SJCRH30 (cell line): ENCODE results near the gene ZNF592. TPM values are rescaled to one million over a fixed set of nuclear protein-coding genes. Genes with fewer than 3 reads are reported as not detected.

Experiments used
- DNase-seq, 2 experiments: peaks; one replicate each; pipeline ENCODE4 v3.0.0-alpha.2; 2015 to 2020
- H3K27ac ChIP-seq: fragments of 250-450 bp; sonication (Bioruptor Pico); 2 replicates; pipeline ENCODE4 v1.5.1; 2020; ENCODE audit warnings: mild to moderate bottlenecking, moderate library complexity
- H3K27me3 ChIP-seq: fragments of 250-450 bp; sonication (Bioruptor Pico); 2 replicates; pipeline ENCODE4 v1.5.1; 2020; ENCODE audit warnings: mild to moderate bottlenecking, moderate library complexity
- H3K36me3 ChIP-seq: fragments of 250-450 bp; sonication (Bioruptor Pico); 2 replicates; pipeline ENCODE4 v1.5.1; 2020; ENCODE audit warnings: mild to moderate bottlenecking, moderate library complexity
- H3K4me1 ChIP-seq: fragments of 250-450 bp; sonication (Bioruptor Pico); 2 replicates; pipeline ENCODE4 v1.5.1; 2020; ENCODE audit warnings: mild to moderate bottlenecking, moderate library complexity
- H3K4me3 ChIP-seq: fragments of 250-450 bp; sonication (Bioruptor Pico); 2 replicates; pipeline ENCODE4 v1.5.1; 2020; ENCODE audit warnings: mild to moderate bottlenecking, moderate library complexity
- H3K9me3 ChIP-seq: fragments of 250-450 bp; sonication (Bioruptor Pico); replicated peaks from 2 replicates; pipeline ENCODE4 v1.5.1; 2020; ENCODE audit warnings: mild to moderate bottlenecking, moderate library complexity
- total RNA-seq: library from RNA; depleted of rRNA; stranded (reverse); fragments of >200 nt; shearing (Covaris generic); gene quantifications from 2 replicates; pipeline ENCODE4 v1.2.3, GENCODE V29; 2014

Gene ZNF592
- total RNA-seq, 1 experiment from 2014 or later: 12.6 TPM

DNA sequence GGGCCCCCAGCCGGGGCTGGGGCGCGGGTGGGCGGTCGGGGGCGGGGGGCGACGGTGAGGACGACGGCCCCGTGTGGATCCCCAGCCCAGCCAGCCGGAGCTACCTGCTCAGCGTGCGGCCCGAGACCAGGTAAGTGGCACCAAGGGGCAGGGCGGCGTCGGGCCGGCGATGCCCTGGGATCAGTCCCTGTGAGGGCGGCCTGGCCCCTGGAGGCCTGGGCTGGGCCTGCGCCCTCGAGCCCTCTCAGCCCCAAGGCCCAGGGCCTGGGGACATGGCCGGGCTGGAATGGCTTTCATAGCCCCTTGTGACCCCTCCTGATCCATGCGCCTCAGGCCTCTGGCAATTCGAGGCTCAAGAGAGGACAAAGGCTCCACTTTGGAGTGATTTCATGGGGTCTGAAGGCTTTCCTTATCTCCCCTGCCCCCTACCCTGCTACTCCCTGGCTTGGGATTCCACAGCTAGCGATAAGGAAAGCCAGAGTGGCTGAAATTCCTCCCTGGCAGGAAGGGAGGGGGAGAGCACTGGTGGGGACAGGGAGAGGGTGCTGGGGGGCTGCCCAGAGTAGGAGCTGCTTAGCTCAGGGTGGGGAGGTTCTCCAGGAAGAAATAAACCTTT is 69.2 kb downstream of the ZNF592 start:
- Histone ChIP-seq H3K9me3 (no peaks in the 10 kb centered on the region), H3K27ac (peak overlapping the region; percentile 86), H3K4me3 (peak overlapping the region; percentile 88), H3K27me3 (no peaks in the 10 kb centered on the region), H3K36me3 (peaks cover 5% of the 10 kb centered on the region), H3K4me1 (peaks cover 18% of the 10 kb centered on the region)
- peak; percentile 21 to 45 for DNase-seq

DNA sequence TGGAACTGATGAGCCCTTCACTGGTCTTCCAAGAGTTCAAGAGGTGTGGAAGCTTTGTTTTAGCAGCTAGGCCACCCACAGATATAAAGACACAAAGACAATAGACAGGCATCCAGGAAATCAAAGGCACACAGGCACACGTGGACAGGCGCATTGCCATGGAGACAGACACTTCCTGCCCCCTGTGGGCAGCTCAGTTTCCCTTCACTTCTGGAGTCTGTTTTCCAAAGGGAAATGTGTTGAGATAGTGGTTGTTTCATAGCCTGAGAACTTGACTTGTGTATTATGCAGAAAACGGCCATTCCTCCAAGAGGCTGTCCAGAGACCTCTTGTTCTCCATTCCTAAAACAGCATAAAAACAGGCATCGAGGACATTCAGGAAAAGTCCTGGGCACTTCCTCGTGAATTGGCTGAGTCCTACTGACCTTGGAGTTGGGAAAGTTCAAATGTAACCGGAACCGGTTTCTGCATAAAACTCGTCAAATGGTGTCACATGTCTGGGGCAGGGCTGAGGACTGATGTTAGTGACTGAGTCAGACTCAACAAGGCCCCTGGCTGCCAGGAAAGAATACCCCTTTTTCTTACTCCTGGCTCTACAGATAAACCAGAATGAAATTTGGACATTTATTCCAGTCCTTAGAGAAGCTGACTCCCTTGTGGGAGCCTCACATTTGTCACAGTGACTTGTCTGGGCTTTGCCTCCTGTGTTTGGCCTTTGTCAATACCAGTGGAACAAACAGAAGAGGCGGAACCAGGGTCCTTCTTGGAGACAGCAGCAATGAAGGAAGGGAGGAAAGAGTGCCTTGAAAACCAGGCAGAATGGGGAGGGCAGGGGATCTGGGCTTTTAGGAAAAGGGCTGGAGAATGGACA is 70.1 kb downstream of the ZNF592 start:
- H3K9me3 ChIP-seq: no peaks in the 10 kb centered on the region
- H3K4me1 ChIP-seq: peaks cover 27% of the 10 kb centered on the region
- DNase-seq: peak; percentile 44 to 66
- H3K36me3 ChIP-seq: peaks cover 7% of the 10 kb centered on the region
- peak overlapping the region; percentile 88 for H3K4me3 ChIP-seq
- H3K27me3 ChIP-seq: no peaks in the 10 kb centered on the region
- peak overlapping the region; percentile 86 for H3K27ac ChIP-seq

DNA sequence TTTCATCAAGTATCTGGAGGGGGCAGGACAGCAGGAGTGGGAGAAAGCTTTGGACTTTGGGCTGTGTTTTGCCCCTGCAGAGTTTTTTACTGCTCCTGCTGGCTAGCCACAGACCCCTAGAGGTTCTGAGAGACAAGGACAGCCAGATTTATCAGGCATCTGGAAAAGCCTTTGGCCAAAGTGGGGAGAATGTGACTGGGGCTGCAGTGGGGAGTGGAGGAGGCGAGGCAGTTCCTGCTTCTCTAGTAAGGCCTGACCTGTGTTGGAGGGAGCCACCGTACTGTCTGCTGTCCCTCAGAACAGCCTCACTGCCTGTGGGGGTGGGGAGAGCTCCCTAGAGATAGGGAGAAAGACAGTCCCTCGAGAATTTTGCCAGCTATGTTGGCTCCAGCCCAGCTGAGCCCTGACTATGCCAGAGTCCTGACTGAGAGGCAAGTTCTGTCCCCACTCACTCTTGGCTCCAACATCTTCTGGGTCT is 70.9 kb downstream of the ZNF592 start:
- Histone ChIP-seq H3K4me1 (peaks cover 29% of the 10 kb centered on the region), H3K9me3 (no peaks in the 10 kb centered on the region), H3K27me3 (no peaks in the 10 kb centered on the region), H3K4me3 (peak overlapping the region; percentile 88), H3K36me3 (peaks cover 9% of the 10 kb centered on the region), H3K27ac (no peak overlapping the region; the same call in 1 of the 2 replicates)
- DNase-seq: no peak

DNA sequence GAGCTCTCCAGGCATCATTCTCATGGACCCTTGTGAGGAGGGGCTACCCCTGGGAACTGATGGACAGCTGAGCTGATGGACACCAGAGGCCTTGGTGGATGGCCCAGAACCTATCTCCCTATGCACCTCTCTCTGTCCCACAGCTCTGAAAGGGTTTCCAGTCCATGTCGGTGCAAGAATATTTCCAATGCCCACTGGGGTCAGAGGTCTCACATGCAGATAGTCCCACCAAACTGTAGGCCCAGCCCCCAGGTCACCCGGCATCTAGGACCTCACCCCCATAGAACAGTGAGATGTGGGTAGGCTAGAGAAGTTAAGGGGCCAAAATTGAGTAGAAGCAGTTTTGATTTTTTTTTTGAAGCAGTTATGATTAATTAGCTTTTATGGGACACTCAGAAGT is 71.4 kb downstream of the ZNF592 start:
- no peaks in the 10 kb centered on the region for H3K9me3 ChIP-seq
- H3K27me3 ChIP-seq: no peaks in the 10 kb centered on the region
- H3K4me3 ChIP-seq: no peak overlapping the region
- peaks cover 9% of the 10 kb centered on the region for H3K36me3 ChIP-seq
- no peak overlapping the region for H3K27ac ChIP-seq
- no peak for DNase-seq
- H3K4me1 ChIP-seq: peaks cover 29% of the 10 kb centered on the region

DNA sequence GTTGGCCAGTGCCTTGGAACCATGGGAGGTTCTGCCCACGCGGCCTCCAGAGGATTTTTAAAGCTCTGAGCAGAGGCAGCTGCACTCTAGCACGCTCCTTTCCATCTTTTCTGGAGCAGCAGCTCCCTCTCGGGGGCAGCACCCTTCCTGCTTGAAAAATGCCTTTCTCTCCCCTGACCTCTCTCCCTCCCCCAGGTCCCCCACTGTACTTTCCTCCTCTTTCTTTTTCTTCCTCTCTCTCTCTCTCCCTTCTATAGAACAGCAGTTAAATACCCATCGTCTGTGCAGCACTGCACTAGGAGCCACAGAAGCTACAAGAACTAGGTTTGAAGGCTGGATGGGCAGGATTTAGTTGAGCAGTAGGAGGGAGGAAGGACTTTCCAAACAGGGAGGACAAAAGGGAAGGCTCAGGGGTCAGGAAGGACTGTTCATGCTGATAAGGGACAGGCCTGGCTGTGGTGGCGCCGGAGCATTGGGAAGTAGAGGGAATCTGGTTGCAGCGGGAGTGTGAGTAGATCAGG is 73.2 kb downstream of the ZNF592 start:
- Histone ChIP-seq H3K36me3 (peaks cover 14% of the 10 kb centered on the region), H3K27me3 (no peaks in the 10 kb centered on the region), H3K4me3 (no peak overlapping the region), H3K4me1 (peaks cover 29% of the 10 kb centered on the region), H3K27ac (no peak overlapping the region), H3K9me3 (no peaks in the 10 kb centered on the region)
- no peak for DNase-seq

DNA sequence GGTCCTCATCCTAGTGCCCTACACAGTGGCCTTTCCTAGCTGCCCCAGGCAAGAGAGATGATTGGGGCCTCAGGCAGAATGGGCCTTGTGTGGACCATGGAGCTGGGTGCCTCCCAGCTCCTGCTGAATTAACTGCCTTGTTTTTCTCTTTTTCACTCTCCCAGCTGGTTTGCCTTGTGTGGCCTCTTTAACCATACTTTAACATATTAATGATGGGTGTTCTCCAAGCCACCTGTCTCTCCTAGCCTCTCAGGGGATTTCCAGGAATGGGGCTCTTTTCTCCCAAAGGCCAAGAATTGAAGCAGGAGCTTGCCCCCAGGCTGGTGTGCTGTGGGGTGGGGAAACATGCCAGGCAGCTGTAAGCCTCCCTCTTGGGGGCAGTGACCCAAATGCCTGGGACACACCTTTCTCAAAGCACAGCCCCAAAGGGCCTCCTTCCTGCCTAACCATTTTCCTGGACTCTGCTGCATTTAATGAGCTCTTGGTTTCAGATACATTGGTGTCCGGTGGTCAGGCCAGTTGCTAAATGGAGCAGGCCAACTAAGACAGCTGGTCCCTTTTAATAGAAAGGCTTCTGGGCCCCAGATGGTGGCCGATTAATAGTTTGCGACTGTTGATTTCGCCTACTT is 74.4 kb downstream of the ZNF592 start:
- peak; percentile 78 to 86 for DNase-seq
- no peaks in the 10 kb centered on the region for H3K9me3 ChIP-seq
- H3K36me3 ChIP-seq: peaks cover 14% of the 10 kb centered on the region
- peak overlapping the region; percentile 27 for H3K27ac ChIP-seq
- no peaks in the 10 kb centered on the region for H3K27me3 ChIP-seq
- H3K4me1 ChIP-seq: peaks cover 29% of the 10 kb centered on the region
- no peak overlapping the region for H3K4me3 ChIP-seq

DNA sequence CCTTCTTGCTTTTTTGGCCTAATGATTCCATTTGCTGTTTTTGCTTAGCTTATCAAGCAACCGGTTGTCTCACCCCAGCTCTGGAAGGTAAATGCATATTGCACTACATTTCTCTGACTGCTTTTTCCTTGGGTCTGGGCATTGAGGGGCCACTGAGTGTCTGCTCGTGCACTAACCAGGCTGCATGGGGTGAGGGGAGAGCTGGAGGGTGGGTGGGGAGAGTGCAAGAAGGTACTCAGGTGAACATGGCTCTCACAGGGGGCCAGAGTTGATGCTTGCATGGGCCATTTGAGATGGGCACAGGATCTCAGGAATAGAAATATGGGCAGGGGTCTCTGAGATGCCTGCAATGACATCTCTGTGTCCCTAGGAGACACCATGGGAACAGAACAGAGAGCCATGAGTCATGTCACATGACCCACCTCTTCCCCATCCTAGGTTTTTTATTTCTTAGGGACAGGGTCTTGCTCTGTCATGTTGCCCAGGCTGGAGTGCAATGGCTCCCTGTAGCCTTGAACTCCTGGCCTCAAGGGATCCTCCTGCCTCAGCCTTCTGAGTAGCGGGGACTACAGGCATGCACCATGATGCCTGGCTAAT is 75.0 kb downstream of the ZNF592 start:
- peaks cover 14% of the 10 kb centered on the region for H3K36me3 ChIP-seq
- no peaks in the 10 kb centered on the region for H3K27me3 ChIP-seq
- no peaks in the 10 kb centered on the region for H3K9me3 ChIP-seq
- H3K27ac ChIP-seq: peak overlapping the region; percentile 27
- no peak for DNase-seq
- H3K4me1 ChIP-seq: peaks cover 29% of the 10 kb centered on the region
- no peak overlapping the region for H3K4me3 ChIP-seq

DNA sequence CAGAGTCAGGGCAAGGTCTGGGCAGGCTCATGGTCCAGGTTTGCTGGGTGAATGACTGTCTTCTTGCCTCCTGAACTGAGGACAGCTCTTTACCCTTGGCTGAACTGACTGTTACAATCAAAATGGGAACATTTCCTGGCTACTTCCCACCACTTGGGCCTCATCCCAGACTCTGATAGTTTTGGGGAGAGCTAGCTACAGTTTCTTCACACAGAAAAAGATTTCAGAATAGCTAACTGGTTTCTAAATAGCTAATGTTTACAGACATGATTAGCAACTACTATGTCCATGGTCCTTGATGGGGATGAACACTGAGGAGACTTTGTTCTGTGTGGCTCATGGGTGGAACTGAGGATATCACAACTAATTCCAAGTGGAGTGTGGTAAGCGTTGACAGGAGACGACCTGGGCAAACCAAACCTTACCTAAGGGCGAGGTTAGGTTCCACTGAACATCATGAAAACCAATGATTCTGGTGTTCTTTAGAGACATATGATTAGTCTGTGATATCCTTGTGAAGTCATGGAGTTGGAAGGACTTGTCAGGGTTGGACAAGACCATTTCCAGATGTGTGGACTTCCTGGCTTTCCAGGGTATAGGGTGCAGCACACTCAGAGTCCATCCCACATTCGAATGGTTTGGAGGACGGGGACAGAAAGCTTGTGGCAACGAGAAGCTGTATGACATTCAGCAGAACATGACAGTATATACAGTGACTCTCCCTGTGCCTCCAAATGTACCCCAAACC is 76.0 kb downstream of the ZNF592 start:
- peaks cover 22% of the 10 kb centered on the region for H3K4me1 ChIP-seq
- H3K9me3 ChIP-seq: no peaks in the 10 kb centered on the region
- H3K4me3 ChIP-seq: no peak overlapping the region
- no peak for DNase-seq
- H3K27me3 ChIP-seq: no peaks in the 10 kb centered on the region
- peaks cover 14% of the 10 kb centered on the region for H3K36me3 ChIP-seq
- no peak overlapping the region for H3K27ac ChIP-seq

DNA sequence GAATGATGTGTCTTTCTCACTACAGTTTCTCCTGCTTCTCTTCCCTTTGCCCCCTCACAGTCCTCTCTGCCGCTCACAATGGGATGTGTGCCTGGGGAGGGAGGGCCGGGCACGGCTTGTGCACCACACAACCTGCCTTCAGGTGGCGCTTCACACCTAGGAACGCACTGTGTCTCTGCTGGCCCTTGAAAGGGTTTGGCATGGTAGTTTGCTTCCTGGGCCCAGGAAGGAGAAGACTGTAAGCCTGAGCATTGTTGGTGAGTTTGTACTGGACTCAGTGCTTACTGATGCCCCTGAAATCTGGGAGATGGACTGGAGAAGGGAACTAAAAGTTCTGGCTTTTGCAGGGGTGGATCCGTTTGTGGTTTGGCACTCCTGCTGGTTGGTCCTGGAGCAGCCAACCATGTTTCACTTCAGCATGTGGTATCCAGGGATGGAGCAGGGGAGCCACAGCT is 78.0 kb downstream of the ZNF592 start:
- H3K27ac ChIP-seq: no peak overlapping the region
- H3K4me1 ChIP-seq: peaks cover 22% of the 10 kb centered on the region
- DNase-seq: no peak
- no peaks in the 10 kb centered on the region for H3K9me3 ChIP-seq
- H3K36me3 ChIP-seq: peaks cover 13% of the 10 kb centered on the region
- H3K27me3 ChIP-seq: no peaks in the 10 kb centered on the region
- H3K4me3 ChIP-seq: no peak overlapping the region

DNA sequence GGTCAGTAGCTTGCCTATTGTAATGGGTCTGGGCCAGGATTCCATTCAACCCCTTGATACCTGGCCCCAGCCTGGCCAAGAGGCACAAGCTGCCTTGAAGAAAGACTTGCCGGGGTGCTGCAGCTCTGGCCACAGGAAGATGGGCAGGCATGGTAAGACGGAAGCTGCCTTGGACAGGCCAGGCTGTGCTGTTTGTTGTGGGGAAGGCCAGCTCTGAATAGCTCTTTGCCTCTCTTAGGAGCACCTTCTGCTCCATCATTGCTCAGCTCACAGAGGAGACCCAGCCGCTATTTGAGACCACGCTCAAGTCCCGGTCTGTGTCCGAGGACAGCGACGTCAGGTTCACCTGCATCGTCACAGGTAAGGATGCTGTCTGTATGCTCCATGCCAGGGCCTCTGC is 78.9 kb downstream of the ZNF592 start:
- no peaks in the 10 kb centered on the region for H3K27me3 ChIP-seq
- peaks cover 15% of the 10 kb centered on the region for H3K4me1 ChIP-seq
- H3K4me3 ChIP-seq: no peak overlapping the region
- H3K9me3 ChIP-seq: no peaks in the 10 kb centered on the region
- peaks cover 19% of the 10 kb centered on the region for H3K36me3 ChIP-seq
- no peak overlapping the region for H3K27ac ChIP-seq
- no peak for DNase-seq

DNA sequence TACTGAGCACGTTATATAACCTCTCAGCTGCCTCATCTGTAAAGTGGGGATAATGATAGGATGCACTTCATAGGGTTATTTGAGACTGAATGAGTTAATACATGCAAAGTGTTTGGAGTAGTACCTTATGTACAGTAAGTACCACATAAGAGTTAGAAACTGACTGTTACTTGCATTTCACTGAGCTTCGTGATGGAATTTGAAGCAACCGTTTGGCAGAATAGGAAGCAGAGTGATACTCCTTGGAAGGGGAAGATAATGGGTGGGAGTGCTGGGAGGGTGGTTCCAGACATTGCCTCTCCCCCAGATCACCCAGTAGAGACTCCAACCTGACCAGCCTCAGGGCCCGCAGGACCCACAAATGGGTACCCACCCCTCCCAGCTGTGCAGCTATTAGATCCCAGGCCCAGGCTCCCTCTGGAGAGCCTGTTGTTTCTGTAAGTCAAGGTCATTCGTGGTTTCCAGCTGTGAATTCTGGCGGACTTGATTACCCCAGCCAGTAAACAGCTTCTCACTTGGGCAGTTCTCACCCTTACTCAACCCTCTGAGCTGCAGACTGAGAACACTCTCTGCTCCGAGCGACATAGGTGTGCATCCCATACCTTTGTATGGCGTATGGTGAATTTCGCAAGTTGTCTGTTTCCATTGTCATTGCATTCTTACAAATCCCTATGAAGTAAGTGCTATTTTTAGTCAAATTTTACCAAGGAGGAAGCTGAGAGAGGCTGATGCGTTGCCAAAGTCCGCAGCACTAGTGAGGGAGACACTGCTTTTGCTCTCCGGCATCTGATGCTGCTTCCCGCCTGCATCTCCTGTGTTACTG is 79.9 kb downstream of the ZNF592 start:
- H3K4me3 ChIP-seq: no peak overlapping the region
- no peaks in the 10 kb centered on the region for H3K9me3 ChIP-seq
- DNase-seq: no peak
- H3K4me1 ChIP-seq: peaks cover 4% of the 10 kb centered on the region
- peaks cover 21% of the 10 kb centered on the region for H3K36me3 ChIP-seq
- no peak overlapping the region for H3K27ac ChIP-seq
- H3K27me3 ChIP-seq: no peaks in the 10 kb centered on the region

DNA sequence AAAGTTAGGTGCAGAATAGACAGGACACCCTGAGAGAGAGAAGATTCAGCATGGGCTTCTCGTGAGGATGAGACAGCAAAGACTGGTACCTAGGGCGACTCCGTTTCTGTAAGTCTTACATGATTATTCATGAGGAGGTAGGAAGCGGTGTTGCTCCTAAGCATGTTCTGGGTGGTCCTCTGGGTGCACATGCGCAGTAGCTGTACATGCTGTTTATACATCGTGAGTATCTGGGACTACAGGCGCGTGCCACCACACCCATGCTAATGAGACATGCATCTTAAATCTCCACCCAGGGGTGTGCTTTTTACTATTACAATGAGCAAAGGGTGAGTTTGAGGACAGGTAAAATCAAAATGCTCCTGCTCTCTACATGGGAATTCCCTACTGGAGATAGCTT is 81.0 kb downstream of the ZNF592 start:
- Histone ChIP-seq H3K36me3 (peaks cover 22% of the 10 kb centered on the region), H3K4me3 (no peak overlapping the region), H3K9me3 (no peaks in the 10 kb centered on the region), H3K4me1 (no peaks in the 10 kb centered on the region), H3K27me3 (no peaks in the 10 kb centered on the region), H3K27ac (no peak overlapping the region)
- no peak for DNase-seq

DNA sequence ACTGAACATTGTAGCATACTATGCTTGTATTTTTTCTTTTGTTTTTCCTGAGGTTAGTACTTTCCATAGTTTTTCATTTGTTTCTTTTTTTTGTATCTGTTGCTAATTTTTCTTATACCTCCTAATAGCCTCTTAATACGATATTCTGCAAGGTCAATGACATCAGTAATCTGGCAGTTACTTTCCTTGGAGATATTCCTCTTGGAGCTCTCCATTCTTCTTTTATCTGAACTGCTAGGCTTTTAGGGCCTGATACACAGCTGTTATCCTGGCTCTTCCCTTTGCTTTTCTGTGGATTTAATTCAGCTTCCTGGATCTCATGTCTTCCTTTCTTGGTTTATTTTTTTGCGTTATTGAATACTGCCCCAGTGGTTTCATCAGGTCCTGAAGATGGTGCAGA is 81.6 kb downstream of the ZNF592 start:
- Histone ChIP-seq H3K27me3 (no peaks in the 10 kb centered on the region), H3K36me3 (peaks cover 22% of the 10 kb centered on the region), H3K27ac (no peak overlapping the region), H3K4me1 (no peaks in the 10 kb centered on the region; the same call in 1 of the 2 replicates), H3K4me3 (no peak overlapping the region), H3K9me3 (no peaks in the 10 kb centered on the region)
- no peak for DNase-seq
